Ureter (tissue), 1 donor: Measurements from ENCODE around the gene FCER2. TPM values are rescaled to one million over a fixed set of nuclear protein-coding genes. Genes with fewer than 3 reads are reported as not detected.

Source experiments
- DNase-seq: peaks from one replicate; pipeline ENCODE4 v3.0.0-alpha.2; 2020; ENCODE audit warnings: low spot score
- total RNA-seq: library from RNA; stranded (reverse); gene quantifications from one replicate; pipeline ENCODE4 v1.2.4, GENCODE V29; 2023
- donor health status: DM: yes; HTN: yes; CAD: no.

FCER2 gene
- total RNA-seq, 1 donor from 2014 or later = not detected

GRCh38 chr19:7701049-7701653 is 780 bp downstream of the FCER2 start:
- no peak for DNase-seq

DNA sequence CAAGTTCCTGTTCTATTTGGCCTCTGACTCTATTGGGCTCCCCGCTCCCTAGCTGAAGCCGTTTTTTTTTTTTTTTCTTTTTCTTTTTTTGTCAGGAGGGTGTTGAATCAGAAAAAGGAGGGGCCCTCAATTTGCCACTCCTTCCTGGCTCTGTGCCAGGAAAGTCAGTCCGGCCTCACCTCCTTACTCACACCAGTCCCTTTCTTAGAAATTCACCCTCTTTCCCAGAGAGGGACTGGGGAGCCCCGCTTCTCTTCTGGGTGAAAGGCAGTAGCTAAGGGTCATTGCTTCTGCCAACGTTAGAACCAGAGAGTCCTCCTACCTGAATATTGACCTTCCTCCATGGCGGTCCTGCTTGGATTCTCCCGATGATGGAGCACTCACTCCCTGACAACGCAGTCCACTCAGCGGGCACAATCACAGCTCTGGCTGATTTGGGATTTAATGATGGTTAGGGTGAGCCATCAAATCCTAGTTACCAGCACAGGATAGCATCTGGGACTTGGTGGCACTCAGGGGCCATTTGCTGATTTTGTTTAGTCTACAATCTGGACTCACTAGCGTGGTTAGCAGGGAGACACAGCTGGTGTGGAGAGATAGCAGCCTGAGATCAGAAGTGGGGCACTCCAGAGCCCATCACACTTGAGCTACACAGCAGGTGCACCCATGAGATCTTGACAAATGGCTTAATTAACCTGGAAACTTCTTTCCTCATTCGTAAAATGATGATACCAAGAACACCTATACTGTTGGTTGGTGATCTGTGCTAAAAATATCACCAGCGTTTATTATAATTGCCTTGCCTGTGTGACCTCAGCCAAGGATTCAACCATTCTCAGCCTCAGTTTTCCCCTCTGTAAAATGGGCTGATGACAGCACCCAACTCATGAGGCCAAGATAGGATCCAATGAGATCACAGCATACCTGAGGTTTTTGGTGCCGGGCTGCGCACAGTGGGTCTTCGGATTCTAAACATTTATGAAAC is 2.2 kb downstream of the FCER2 start:
- DNase-seq = no peak

DNA sequence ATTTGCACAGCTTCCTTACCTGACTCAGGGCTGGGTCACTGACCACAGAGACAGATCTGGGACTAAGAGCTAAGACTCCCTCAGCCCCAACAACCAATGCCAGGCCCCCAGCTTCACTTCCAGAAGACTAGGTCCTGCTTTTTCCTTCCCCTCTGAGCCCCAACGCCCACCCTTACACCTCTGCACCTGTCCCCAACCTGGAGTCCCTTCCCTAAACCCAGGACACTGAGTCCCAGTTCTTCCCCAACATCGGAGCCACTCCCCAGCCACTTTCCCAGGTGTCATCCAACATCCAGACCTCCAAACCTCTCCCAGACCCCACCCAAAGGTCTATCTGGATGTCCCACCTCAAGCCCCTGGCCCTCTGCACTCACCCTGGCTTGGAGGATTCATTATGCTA is 2.9 kb downstream of the FCER2 start:
- DNase-seq = no peak

DNA sequence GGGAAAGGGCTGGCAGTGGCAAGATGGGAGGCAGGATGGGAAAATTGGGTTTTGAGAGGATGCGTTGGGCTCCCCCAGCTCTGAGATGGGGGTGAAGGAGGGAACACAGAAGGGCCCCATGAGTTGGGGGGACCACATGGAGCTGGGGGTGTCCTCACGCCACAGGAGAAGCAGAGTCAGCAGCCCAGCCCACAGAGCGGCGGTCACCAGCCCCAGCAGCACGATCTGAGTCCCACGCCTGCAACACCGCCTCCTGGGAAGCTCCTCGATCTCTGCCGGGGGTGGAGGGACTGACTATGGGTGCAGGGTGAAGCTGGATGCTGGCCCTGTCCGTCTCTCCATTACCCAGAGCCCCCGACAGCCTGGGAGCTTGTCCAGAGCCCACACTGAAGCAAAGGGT is 3.3 kb downstream of the FCER2 start:
- DNase-seq = no peak

- DNase-seq = no peak
Observed at GRCh38 chr19:7697721-7698287, 4.1 kb downstream of the FCER2 start.

- no peak for DNase-seq
Observed at GRCh38 chr19:7694499-7694898, 7.4 kb downstream of the FCER2 start.

DNA sequence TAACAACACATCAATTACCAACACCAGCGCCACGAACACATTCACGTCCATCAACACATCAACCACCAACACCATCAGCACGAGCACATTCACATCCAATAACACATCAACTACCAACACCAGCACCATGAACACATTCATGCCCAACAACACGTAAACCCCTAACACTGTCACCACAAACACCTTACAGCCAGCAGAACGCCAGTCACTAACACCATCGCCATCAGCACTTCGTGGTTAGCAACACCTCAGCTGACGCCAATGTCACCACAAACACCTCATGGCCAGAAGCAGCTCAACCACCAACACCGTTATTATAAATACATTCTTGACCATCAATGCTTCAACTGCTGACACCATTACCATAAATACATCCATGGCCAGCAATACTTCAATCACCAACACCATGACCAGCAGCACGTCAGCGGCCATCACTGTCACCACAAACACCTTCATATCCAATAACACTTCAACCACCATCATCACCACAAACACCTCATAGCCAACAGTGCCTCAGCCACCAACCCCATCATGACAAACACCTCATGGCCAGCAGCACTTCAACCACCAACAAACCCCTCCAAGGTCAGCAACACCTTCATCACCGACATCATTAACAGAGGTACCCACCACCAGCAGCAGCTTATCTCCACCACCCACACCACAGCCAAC is 9.4 kb downstream of the FCER2 start:
- DNase-seq = no peak

DNA sequence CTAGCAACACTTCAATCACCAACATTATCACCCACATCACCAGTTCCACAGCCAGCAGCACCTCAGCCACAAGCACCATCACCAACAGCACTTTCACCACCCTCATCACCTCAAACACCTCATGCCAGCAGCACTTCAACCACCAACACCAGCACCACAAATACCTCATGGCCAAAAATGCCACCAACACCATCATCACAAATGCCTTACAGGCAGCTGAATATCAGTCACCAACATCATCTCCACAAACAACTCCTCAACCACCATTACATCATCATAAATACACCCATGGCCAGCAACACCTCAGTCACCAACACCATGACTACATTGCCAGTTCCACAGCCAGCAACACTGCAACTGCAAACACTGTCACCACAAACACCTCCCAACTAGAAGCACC is 10.4 kb downstream of the FCER2 start:
- no peak for DNase-seq

DNA sequence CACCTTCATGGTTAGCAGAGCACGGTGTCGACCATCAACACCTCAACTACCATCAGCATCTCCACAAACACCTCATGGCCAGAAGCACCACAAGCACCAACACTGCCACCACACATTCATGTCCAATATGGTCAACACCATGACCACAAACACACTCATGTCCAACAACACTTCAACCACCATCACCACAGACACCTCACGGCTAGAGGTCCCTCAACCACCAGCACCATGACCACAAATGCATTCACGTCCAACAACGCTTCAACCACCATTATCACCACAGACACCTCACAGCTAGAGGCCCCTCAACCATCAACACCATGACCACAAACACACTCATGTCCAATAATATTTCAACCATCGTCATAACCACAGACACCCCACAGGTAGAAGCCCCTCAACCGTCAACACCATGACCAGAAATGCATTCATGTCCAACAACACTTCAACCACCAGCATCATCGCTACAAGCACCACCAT is 11.1 kb downstream of the FCER2 start:
- DNase-seq = no peak

DNA sequence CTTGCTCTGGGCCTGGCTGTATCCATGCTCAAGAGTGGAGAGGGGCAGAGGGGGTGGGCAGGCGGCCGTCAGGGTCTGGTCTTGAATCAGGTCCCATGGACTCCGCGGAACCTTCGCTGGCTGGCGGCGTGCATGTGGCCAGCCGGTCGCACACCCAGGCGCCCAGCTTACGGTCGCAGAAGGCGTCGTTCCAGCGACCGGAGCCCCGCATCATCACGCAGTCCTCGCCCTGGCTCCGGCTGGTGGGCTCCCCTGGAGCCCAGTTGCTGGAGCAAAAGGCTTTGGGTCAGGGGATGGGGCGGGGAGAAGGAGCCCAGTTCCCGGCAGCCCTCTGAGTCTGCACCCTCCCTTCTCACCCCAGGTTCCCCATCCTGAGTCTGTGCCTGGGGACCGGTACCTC is 12.8 kb downstream of the FCER2 start:
- no peak for DNase-seq

DNA sequence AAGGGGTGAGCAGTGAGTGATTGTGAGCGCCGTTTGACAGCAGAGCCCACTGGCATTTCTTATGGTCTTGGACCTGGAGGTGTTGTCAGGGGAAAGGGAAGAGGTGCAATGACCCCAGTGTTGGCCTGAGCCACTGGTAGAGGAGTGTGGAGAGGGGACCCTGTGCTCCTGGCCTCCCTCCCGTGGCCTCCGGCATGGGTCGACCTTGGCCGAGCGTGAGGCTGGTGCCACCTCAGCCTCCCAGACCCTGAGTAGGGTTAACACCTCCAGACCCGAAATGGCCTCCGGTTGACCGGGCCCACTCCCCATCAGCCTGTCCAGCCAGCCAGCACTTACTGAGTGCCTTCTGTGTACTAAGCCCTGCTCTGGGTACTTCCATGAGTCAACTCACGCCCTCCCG is 14.8 kb downstream of the FCER2 start:
- DNase-seq = no peak

- DNase-seq = no peak
Observed at GRCh38 chr19:7685546-7686445, 16.1 kb downstream of the FCER2 start.

- no peak for DNase-seq
Observed at GRCh38 chr19:7682175-7682855, 19.6 kb downstream of the FCER2 start.

- peak; percentile 84 for DNase-seq
Observed at GRCh38 chr19:7681340-7682174, 20.4 kb downstream of the FCER2 start.

DNA sequence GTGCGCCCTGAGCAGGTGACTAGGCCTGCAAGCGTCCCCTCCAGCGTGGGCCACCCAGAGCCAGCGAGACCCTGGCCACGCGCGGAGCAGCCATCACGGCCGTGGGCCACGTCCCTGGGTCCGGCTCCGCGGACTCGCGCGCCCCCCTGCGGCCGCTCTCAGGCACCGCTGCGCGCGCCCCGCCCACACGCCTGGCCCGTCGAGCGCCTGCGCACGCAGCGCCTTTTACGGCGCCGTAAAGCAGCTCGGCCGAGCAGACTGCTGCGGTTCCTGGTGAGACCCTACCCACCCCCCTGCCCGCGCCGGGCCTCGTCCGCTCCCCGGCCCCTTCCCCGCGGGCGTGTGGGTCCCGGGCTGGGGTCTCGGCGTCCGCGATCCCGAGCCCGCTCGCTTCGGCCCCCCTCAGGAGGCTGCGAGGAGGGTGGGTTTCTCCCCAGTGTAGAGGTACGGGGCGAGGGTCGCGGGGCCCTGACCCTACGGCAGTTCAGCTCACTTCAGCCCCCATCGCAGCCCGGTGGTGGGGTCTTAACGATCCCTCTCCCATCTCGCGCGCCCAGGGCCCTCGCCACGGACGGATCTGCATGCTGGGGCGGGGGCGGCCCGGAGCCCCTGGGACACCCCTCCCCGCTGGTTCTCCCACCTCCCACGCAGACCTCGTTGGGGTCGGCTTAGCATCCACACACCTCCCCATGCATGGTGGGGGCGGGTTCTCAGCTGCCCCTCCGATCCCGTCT is 21.2 kb downstream of the FCER2 start, which contains the start of gene TRAPPC5:
Gene TRAPPC5, plus strand, starts transcription at position 228 of the 734 bp plus-strand sequence. CDS start 1,421 bp downstream, outside the sequence.
- DNase-seq = peak; percentile 82

GRCh38 chr19:7679771-7680605 is 21.9 kb downstream of the FCER2 start:
- DNase-seq = no peak

GRCh38 chr19:7678971-7679751 is 22.8 kb downstream of the FCER2 start:
- DNase-seq = peak; percentile 61
